ENCODE data around the gene ORAI3.

- TF ChIP-seq CTCF (IDR thresholded peaks at IDR 0.05; ENCODE audit: poor library complexity) (peak; percentile 27), EZH2 (IDR thresholded peaks at IDR 0.05; ENCODE audit: borderline replicate concordance) (no peak)
Observed at GRCh38 chr16:30985401-30986128, 36.7 kb downstream of the ORAI3 start.
